SK-N-SH treated with all-trans-retinoic acid at 6 μM for 48 hours (cell line): Measurements from ENCODE around the gene TGIF2.

ENCODE experiments used
- ARNTL ChIP-seq: fragments of 450-650 bp; formaldehyde crosslinking; IDR thresholded peaks from 2 replicates; pipeline ENCODE4 v1.5.0; 2020; ENCODE audit warnings: low read depth, mild to moderate bottlenecking, moderate library complexity, borderline replicate concordance
- ESRRG ChIP-seq: fragments of 250-450 bp; sonication (Bioruptor Pico); IDR thresholded peaks from 2 replicates; pipeline ENCODE4 v1.6.1; 2021; ENCODE audit warnings: mild to moderate bottlenecking
- GLIS3 ChIP-seq: fragments of 250-450 bp; sonication (Bioruptor Pico); IDR thresholded peaks from 2 replicates; pipeline ENCODE4 v1.5.0; 2020; ENCODE audit warnings: mild to moderate bottlenecking, moderate library complexity
- ISL1 ChIP-seq: fragments of 250-450 bp; sonication (Bioruptor Pico); IDR thresholded peaks from 2 replicates; pipeline ENCODE4 v2.1.2; 2022; ENCODE audit warnings: mild to moderate bottlenecking, moderate library complexity
- TCF4 ChIP-seq: fragments of 250-450 bp; sonication (Bioruptor Pico); IDR thresholded peaks from 2 replicates; pipeline ENCODE4 v1.8.0; 2021; ENCODE audit warnings: mild to moderate bottlenecking, moderate library complexity, borderline replicate concordance
- TOX ChIP-seq: fragments of 250-450 bp; sonication (Bioruptor Pico); IDR thresholded peaks from 2 replicates; pipeline ENCODE4 v1.8.0; 2021; ENCODE audit warnings: mild to moderate bottlenecking, moderate library complexity, borderline replicate concordance
- ZC3H10 ChIP-seq: fragments of 250-450 bp; sonication (Bioruptor Pico); IDR thresholded peaks from 2 replicates; pipeline ENCODE4 v1.5.1; 2021; ENCODE audit warnings: mild to moderate bottlenecking, moderate library complexity
- ZFP3 ChIP-seq: fragments of 250-450 bp; sonication (Bioruptor Pico); IDR thresholded peaks from 2 replicates; pipeline ENCODE4 v1.5.0; 2020; ENCODE audit warnings: mild to moderate bottlenecking, moderate library complexity
- ZFP30 ChIP-seq: fragments of 450-650 bp; formaldehyde crosslinking; IDR thresholded peaks from 2 replicates; pipeline ENCODE4 v1.5.0; 2022; ENCODE audit warnings: mild to moderate bottlenecking, moderate library complexity
- TF ChIP-seq, protein P1 (sequence below): fragments of 250-450 bp; sonication (Bioruptor Pico); IDR thresholded peaks from 2 replicates; pipeline ENCODE4 v1.8.0; 2020; ENCODE audit warnings: mild to moderate bottlenecking, moderate library complexity, borderline replicate concordance
- TF ChIP-seq, protein P2 (sequence below): fragments of 250-450 bp; sonication (Bioruptor Pico); IDR thresholded peaks from 2 replicates; pipeline ENCODE4 v1.5.0; 2020; ENCODE audit warnings: mild to moderate bottlenecking, moderate library complexity
- TF ChIP-seq, protein P3 (sequence below): fragments of 250-450 bp; sonication (Bioruptor Pico); IDR thresholded peaks from 2 replicates; pipeline ENCODE4 v1.5.1; 2021; ENCODE audit warnings: mild to moderate bottlenecking, moderate library complexity

DNA sequence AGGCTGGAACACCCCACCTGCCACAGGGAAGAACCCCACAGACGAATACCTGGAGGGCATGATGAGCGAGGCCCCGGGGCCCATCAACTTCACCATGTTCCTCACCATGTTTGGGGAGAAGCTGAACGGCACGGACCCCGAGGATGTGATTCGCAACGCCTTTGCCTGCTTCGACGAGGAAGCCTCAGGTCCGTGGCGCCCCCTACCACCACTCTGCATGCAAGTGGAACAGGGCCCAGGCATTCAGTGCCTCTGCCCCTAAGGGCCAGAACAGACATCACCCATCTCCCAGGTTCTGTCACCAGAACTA is 25.4 kb upstream of the TGIF2 start:
- TF ChIP-seq GLIS3 (CRISPR knock-in tag) (no peak), ISL1 (no peak), TCF4 (no peak), ESRRG (CRISPR knock-in tag) (no peak), TOX (CRISPR knock-in tag) (no peak), ARNTL (CRISPR knock-in tag) (no peak), ZC3H10 (CRISPR knock-in tag) (no peak), ZFP3 (no peak), ZFP30 (CRISPR knock-in tag) (no peak)
- TF ChIP-seq, protein P1, sequence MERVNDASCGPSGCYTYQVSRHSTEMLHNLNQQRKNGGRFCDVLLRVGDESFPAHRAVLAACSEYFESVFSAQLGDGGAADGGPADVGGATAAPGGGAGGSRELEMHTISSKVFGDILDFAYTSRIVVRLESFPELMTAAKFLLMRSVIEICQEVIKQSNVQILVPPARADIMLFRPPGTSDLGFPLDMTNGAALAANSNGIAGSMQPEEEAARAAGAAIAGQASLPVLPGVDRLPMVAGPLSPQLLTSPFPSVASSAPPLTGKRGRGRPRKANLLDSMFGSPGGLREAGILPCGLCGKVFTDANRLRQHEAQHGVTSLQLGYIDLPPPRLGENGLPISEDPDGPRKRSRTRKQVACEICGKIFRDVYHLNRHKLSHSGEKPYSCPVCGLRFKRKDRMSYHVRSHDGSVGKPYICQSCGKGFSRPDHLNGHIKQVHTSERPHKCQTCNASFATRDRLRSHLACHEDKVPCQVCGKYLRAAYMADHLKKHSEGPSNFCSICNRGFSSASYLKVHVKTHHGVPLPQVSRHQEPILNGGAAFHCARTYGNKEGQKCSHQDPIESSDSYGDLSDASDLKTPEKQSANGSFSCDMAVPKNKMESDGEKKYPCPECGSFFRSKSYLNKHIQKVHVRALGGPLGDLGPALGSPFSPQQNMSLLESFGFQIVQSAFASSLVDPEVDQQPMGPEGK (CRISPR knock-in tag), result no peak
- TF ChIP-seq, protein P2, sequence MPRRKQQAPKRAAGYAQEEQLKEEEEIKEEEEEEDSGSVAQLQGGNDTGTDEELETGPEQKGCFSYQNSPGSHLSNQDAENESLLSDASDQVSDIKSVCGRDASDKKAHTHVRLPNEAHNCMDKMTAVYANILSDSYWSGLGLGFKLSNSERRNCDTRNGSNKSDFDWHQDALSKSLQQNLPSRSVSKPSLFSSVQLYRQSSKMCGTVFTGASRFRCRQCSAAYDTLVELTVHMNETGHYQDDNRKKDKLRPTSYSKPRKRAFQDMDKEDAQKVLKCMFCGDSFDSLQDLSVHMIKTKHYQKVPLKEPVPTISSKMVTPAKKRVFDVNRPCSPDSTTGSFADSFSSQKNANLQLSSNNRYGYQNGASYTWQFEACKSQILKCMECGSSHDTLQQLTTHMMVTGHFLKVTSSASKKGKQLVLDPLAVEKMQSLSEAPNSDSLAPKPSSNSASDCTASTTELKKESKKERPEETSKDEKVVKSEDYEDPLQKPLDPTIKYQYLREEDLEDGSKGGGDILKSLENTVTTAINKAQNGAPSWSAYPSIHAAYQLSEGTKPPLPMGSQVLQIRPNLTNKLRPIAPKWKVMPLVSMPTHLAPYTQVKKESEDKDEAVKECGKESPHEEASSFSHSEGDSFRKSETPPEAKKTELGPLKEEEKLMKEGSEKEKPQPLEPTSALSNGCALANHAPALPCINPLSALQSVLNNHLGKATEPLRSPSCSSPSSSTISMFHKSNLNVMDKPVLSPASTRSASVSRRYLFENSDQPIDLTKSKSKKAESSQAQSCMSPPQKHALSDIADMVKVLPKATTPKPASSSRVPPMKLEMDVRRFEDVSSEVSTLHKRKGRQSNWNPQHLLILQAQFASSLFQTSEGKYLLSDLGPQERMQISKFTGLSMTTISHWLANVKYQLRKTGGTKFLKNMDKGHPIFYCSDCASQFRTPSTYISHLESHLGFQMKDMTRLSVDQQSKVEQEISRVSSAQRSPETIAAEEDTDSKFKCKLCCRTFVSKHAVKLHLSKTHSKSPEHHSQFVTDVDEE (CRISPR knock-in tag), result no peak
- TF ChIP-seq, protein P3, sequence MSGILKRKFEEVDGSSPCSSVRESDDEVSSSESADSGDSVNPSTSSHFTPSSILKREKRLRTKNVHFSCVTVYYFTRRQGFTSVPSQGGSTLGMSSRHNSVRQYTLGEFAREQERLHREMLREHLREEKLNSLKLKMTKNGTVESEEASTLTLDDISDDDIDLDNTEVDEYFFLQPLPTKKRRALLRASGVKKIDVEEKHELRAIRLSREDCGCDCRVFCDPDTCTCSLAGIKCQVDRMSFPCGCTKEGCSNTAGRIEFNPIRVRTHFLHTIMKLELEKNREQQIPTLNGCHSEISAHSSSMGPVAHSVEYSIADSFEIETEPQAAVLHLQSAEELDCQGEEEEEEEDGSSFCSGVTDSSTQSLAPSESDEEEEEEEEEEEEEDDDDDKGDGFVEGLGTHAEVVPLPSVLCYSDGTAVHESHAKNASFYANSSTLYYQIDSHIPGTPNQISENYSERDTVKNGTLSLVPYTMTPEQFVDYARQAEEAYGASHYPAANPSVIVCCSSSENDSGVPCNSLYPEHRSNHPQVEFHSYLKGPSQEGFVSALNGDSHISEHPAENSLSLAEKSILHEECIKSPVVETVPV (CRISPR knock-in tag), result no peak
